GM21528 (cell line): ENCODE data around the gene PRKACA.

Source experiments
- ATAC-seq: cut with Tn5 transposase; IDR thresholded peaks from one replicate; pipeline ENCODE4 v1.9.1; 2021; ENCODE audit warnings: mild to moderate bottlenecking, moderate library complexity; ENCODE audit not compliant: unreplicated experiment, low FRiP score

PRKACA gene

DNA sequence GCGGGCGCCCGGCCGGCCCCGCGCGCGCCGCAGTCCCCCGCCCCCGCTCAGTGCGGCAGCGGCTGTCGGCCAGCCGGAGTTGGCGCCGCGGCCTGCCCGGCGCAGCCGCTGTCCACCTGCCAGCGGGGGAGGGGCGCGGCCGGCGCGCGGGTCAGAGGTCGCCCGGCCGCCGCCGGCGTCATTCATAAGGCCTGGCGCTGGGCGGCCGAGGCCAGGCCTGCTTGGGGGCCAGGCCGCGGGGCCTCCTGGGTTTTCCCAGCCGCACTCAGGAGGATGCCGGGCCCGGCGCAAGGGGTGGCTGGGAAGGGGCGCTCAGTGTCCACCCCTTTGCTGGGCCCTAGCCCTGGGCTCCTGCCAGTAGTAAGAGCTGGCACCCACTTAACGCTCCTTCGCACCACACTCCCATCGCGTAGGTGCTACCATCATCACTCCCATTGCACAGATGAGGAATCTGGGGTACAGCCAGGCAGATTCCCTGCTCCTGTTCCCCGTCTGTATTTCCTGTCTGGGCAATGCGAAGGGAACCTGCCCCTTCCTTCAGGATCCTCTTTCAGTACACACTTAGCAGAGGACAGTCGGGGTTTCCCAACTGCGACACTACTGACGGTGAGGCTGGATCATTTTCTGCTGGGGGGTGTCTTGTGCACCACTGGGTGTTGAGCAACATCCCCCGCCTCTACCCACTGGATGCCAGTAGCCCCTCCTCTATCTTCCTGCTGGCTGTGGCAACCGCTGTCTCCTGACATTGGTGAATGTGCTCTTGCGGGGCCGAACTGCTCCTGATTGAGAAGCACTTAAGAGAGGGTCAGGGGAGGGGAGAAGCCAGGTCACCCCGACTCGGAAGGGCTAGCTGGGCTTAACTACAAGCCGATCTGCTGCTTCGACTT, 846 bp upstream of the PRKACA start:
- ATAC-seq: peak; percentile 24

- no peak for ATAC-seq
Observed at GRCh38 chr19:14116918-14117578, 514 bp downstream of the PRKACA start.

DNA sequence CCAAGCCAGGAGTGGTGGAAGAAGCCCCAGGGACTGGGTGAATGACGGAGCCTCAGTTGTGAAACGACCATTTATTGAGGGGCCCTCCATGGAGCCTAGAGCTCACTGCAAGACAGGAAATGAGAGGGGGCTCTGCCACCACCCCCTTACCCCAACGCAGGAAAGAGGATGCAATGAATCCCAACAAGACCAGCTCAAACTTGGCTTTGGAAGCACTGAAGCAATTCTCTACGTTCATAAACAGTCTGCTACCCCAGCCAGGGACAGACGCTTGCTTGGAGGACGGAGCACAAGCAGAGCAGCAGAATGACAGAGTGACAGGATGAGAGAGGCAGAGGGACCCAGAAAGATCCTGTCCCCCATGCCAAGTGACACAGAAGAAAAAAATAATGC, 1.0 kb downstream of the PRKACA start:
- no peak for ATAC-seq

DNA sequence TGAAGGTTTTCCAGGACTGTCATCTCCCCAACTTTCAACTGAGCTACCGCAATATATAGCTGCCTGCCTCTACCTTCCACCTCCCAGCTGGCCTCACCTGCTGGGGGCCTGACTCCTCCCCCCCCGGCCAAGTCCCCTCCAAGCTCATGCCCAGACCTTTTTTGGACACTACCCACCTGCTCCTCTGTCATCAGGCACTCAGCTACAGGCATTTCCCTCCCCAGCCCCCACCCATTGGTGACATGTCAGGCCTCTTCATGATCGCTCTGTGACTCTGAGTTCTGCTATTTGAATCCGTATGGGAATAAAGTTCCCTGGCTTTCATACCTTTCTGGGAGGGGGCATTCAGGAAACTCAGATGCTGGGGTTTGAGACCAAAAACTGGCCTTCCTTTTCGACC, 1.8 kb downstream of the PRKACA start:
- no peak for ATAC-seq

DNA sequence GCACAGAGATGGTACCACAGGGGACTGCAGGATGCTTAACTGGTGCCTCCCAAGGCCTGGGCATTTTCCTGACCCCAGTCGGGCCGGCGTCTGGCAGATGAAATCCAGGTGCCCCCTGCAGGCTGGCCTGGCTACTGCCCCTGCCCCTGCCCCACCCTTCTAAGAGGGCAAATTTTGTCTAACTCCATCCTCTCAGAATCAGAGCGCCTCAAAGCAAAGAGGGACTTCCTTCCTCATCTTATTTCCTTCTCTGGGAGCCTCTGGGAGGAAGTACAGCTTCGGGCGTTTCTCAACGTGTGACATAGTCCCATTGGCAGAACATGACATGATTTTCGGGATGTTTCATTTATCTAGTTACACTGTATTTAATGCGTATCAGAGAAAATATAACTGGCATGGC, 2.7 kb downstream of the PRKACA start:
- no peak for ATAC-seq

DNA sequence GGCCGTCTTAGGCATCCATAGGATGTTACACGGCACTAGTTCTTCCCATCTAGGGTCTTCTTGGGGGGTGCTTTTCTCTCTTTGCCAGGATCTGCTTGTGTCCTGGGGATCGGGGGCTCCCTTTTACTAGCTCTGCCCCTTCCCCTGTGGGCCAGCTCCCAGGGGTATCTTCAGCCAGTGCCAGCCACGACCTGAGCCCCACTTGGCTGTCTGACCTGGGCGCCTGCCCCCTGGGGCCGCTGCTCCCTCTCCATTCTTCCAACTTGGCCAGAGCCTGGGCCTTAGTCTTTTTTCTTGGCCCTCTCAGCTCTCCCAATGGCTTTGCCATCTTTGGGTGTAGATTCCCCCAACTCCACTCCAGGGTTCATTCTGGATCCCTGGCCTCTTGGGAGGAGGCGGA, 3.1 kb downstream of the PRKACA start:
- no peak for ATAC-seq

GRCh38 chr19:14113762-14114414, 3.7 kb downstream of the PRKACA start:
- no peak for ATAC-seq

DNA sequence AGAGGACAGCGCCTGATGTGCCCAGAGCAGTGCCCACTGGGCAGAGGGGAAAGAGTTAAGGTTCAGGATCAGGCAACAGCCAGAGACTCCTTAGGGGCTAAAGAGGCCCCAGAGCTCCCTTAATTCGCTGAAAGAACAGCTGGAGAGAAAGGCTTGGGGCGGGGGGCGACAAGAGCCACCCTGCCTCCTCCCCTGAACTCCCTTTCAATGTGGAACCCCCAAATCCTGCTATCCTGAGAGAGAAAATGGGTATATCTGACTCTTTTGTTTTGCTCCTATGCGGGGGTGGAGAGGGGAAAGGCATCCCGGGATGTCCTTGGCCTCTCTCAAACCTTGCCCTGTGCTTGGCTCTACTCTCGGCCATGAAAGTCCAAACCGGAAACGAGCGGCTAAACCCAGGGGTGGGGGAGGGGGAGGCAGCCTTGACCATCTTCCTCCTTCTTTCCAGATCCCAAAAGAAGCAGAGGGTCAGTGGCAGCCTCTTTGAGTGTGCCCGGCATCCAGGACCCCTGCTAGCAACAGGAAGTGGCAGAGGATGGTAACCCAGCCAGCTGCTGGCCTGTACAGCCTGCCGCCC, 4.7 kb downstream of the PRKACA start:
- ATAC-seq: no peak

GRCh38 chr19:14112051-14112808, 5.3 kb downstream of the PRKACA start:
- no peak for ATAC-seq

DNA sequence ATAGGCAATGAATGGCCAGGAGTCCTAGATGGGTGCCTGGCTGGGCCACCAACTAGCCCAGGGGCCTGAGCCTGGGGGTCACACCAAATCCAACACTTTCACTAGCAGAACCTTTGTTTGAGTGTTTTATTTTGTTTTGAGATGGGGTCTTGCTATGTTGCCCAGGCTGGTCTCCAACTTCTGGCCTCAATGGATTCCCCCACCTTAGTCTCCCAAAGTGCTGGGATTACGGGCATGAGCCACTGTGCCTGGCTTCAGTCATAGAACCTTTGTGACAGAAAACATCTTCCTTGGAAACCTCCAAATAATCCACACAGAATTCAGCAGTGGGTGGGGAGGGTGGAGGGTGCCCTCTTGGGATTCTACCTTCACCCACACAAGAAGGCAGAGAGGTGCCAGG, 6.1 kb downstream of the PRKACA start:
- ATAC-seq: no peak

GRCh38 chr19:14110650-14111049, 6.9 kb downstream of the PRKACA start:
- ATAC-seq: no peak

- no peak for ATAC-seq
Observed at GRCh38 chr19:14107581-14108461, 9.7 kb downstream of the PRKACA start.

- no peak for ATAC-seq
Observed at GRCh38 chr19:14106840-14107239, 10.7 kb downstream of the PRKACA start.

- ATAC-seq: no peak
Observed at GRCh38 chr19:14105680-14106079, 11.9 kb downstream of the PRKACA start.

- no peak for ATAC-seq
Observed at GRCh38 chr19:14103310-14103709, 14.3 kb downstream of the PRKACA start.

- no peak for ATAC-seq
Observed at GRCh38 chr19:14102756-14103155, 14.8 kb downstream of the PRKACA start.

DNA sequence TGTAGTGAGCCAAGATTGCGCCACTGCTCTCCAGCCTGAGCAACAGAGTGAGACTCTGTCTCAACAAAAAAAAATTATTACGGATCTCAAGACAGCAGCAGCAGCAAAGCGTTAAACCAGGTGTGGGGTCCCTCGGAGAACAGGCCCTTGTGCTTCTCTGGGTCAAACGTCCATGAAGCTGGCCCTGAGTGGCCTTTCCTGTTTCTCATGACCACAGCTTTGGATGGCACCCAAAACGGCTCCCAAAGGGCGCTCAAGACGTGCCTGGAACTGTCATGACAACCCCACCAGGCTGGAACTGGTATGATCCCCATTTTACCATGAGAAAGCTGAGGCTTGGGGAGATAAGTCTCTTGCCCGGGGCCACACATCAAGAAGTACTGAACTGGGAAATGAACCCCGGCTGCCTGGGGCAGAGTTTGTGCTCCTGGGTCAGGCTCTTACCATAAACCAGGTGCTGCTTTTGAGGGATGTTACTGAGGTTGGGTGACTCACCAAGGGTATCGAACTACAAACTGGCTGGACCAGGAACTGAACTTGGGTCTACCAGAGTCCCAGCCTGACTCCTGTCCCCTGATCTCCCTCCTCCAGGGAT, 15.4 kb downstream of the PRKACA start:
- ATAC-seq: no peak

GRCh38 chr19:14101003-14101545, 16.5 kb downstream of the PRKACA start:
- ATAC-seq: no peak
